GM23338 (cell line): ENCODE results near the gene CFAP157. TPM values are rescaled to one million over a fixed set of nuclear protein-coding genes. Genes with fewer than 3 reads are reported as not detected.
A peak's percentile ranks its signal among the peaks of the same experiment; 100 is the strongest.

Source experiments
- ATAC-seq: fragments of 200-7000 bp; cut with Tn5 transposase; 3 replicates; pipeline ENCODE4 v1.9.1; 2020
- DNase-seq: peaks from one replicate; pipeline ENCODE4 v3.0.0-alpha.2; 2015; ENCODE audit warnings: low spot score
- H2AFZ ChIP-seq: fragments of 200-600 bp; sonication (generic); 2 replicates; pipeline ENCODE4 v1.8.0; 2016; ENCODE audit warnings: antibody characterized with exemption, mild to moderate bottlenecking, moderate library complexity
- H3F3A ChIP-seq: fragments of 200-600 bp; sonication (generic); replicated peaks from 2 replicates; pipeline ENCODE4 v1.8.0; 2017; ENCODE audit warnings: antibody characterized with exemption, mixed run types, low read depth
- H3K27ac ChIP-seq: fragments of 200-600 bp; sonication (generic); 2 replicates; pipeline ENCODE4 v1.6.1; 2016; ENCODE audit warnings: low read depth
- H3K27me3 ChIP-seq: fragments of 200-600 bp; sonication (generic); 2 replicates; pipeline ENCODE4 v1.8.0; 2016; ENCODE audit warnings: mild to moderate bottlenecking, mixed run types, moderate library complexity; ENCODE audit not compliant: insufficient read depth
- H3K36me3 ChIP-seq: fragments of 200-600 bp; sonication (generic); 2 replicates; pipeline ENCODE4 v1.8.0; 2016; ENCODE audit warnings: mild to moderate bottlenecking; ENCODE audit not compliant: insufficient read depth
- H3K4me1 ChIP-seq: fragments of 200-600 bp; sonication (generic); 2 replicates; pipeline ENCODE4 v1.8.0; 2016; ENCODE audit warnings: mild to moderate bottlenecking, moderate library complexity; ENCODE audit not compliant: insufficient read depth
- H3K4me2 ChIP-seq: fragments of 200-600 bp; sonication (generic); 2 replicates; pipeline ENCODE4 v1.7.1; 2017; ENCODE audit warnings: mixed run types
- H3K4me3 ChIP-seq: fragments of 200-600 bp; sonication (generic); 2 replicates; pipeline ENCODE4 v1.6.1; 2016; ENCODE audit warnings: mixed run types
- H3K79me2 ChIP-seq: fragments of 200-600 bp; sonication (generic); replicated peaks from 2 replicates; pipeline ENCODE4 v1.8.0; 2017; ENCODE audit warnings: mild to moderate bottlenecking; ENCODE audit not compliant: insufficient read depth
- H3K9me2 ChIP-seq: fragments of 200-600 bp; sonication (generic); 2 replicates; pipeline ENCODE4 v1.8.0; 2017; ENCODE audit not compliant: insufficient read depth
- H4K20me1 ChIP-seq: fragments of 200-600 bp; sonication (generic); replicated peaks from 2 replicates; pipeline ENCODE4 v1.8.0; 2017; ENCODE audit warnings: mild to moderate bottlenecking; ENCODE audit not compliant: insufficient read depth
- H3K27ac Mint-ChIP-seq: 2 replicates; pipeline ENCODE4 v1.8.0; 2020; ENCODE audit warnings: inconsistent platforms, mild to moderate bottlenecking, moderate library complexity, mixed read lengths
- H3K27me3 Mint-ChIP-seq: 3 replicates; pipeline ENCODE4 v1.8.0; 2022; ENCODE audit warnings: low read depth, mild to moderate bottlenecking, moderate library complexity, mixed read lengths, inconsistent platforms; ENCODE audit not compliant: insufficient read depth, poor library complexity
- H3K36me3 Mint-ChIP-seq: 3 replicates; pipeline ENCODE4 v1.8.0; 2021; ENCODE audit warnings: low read depth, mild to moderate bottlenecking, inconsistent platforms, moderate library complexity, mixed read lengths
- H3K4me1 Mint-ChIP-seq: 3 replicates; pipeline ENCODE4 v1.8.0; 2020; ENCODE audit warnings: mild to moderate bottlenecking, inconsistent platforms, mixed read lengths
- H3K4me3 Mint-ChIP-seq: 3 replicates; pipeline ENCODE4 v1.8.0; 2021; ENCODE audit warnings: moderate library complexity, mild to moderate bottlenecking, inconsistent platforms, mixed read lengths
- H3K9me3 Mint-ChIP-seq: 3 replicates; pipeline ENCODE4 v1.8.0; 2020; ENCODE audit warnings: moderate library complexity, mild to moderate bottlenecking, inconsistent platforms, mixed read lengths
- CREB1 ChIP-seq: fragments of 250-450 bp; sonication (Bioruptor Pico); IDR thresholded peaks from 2 replicates; pipeline ENCODE4 v1.5.0; 2020; ENCODE audit warnings: low read depth, mild to moderate bottlenecking, moderate library complexity
- EZH2 ChIP-seq: fragments of 200-600 bp; sonication (generic); IDR thresholded peaks from one replicate; pipeline ENCODE4 v1.8.0; 2017; ENCODE audit warnings: antibody characterized with exemption, mild to moderate bottlenecking, low read depth; ENCODE audit not compliant: unreplicated experiment
- EZH2phosphoT487 ChIP-seq: fragments of 200-600 bp; sonication (generic); IDR thresholded peaks from one replicate; pipeline ENCODE4 v1.8.1; 2018; ENCODE audit warnings: antibody characterized with exemption; ENCODE audit not compliant: unreplicated experiment
- JUNB ChIP-seq: IDR thresholded peaks from one replicate; pipeline ENCODE4 v1.6.1; 2016; ENCODE audit warnings: antibody characterized with exemption; ENCODE audit not compliant: unreplicated experiment
- NANOG ChIP-seq: IDR thresholded peaks from 2 replicates; pipeline ENCODE4 v1.6.1; 2016; ENCODE audit warnings: antibody characterized with exemption, borderline replicate concordance
- POLR2AphosphoS5 ChIP-seq: IDR thresholded peaks from 2 replicates; pipeline ENCODE4 v1.6.1; 2016; ENCODE audit warnings: antibody characterized with exemption, low read depth
- STAT1 ChIP-seq: IDR thresholded peaks from one replicate; pipeline ENCODE4 v1.6.1; 2016; ENCODE audit warnings: antibody characterized with exemption; ENCODE audit not compliant: unreplicated experiment
- ZNF114 ChIP-seq: fragments of 250-450 bp; sonication (Bioruptor Pico); IDR thresholded peaks from 2 replicates; pipeline ENCODE4 v1.5.0; 2020; ENCODE audit warnings: mild to moderate bottlenecking, moderate library complexity
- ZNF331 ChIP-seq: fragments of 250-450 bp; sonication (Bioruptor Pico); IDR thresholded peaks from 2 replicates; pipeline ENCODE4 v1.5.0; 2020; ENCODE audit warnings: low read depth, mild to moderate bottlenecking, moderate library complexity
- polyA plus RNA-seq: library from polyadenylated mRNA; unstranded; fragments of >200 nt; fragmentation: Nextera tagmentation; extraction: Ambion mirVana; gene quantifications from 2 replicates; pipeline ENCODE4 v1.2.1, GENCODE V29; 2016
- total RNA-seq: library from RNA; depleted of rRNA; stranded (reverse); fragments of >200 nt; shearing (Covaris generic); gene quantifications from 2 replicates; pipeline ENCODE4 v1.2.3, GENCODE V29; 2014
- TF ChIP-seq, protein P1 (sequence below), 2 experiments: fragments of 200-600 bp in 1 of 2; sonication (generic) in 1 of 2; conservative IDR thresholded peaks; 2 replicates each; pipeline versions ENCODE4 v1.5.1 to v1.6.1; 2016 to 2017; ENCODE audit warnings: antibody characterized with exemption in 2 of 2, low read depth in 2 of 2, mild to moderate bottlenecking in 2 of 2, moderate library complexity in 1 of 2
- TF ChIP-seq, protein P2 (sequence below): fragments of 250-450 bp; sonication (Bioruptor Pico); IDR thresholded peaks from 2 replicates; pipeline ENCODE4 v1.5.0; 2020; ENCODE audit warnings: mild to moderate bottlenecking, moderate library complexity
- TF ChIP-seq, protein P3 (sequence below): IDR thresholded peaks from one replicate; pipeline ENCODE4 v1.6.1; 2018; ENCODE audit warnings: antibody characterized with exemption; ENCODE audit not compliant: unreplicated experiment
- TF ChIP-seq, protein P4 (sequence below): IDR thresholded peaks from 2 replicates; pipeline ENCODE4 v1.6.1; 2016; ENCODE audit warnings: antibody characterized with exemption

The CFAP157 gene
- total and polyA plus RNA-seq, 2 experiments from 2014 or later, result 0.17 to 0.55 TPM

DNA sequence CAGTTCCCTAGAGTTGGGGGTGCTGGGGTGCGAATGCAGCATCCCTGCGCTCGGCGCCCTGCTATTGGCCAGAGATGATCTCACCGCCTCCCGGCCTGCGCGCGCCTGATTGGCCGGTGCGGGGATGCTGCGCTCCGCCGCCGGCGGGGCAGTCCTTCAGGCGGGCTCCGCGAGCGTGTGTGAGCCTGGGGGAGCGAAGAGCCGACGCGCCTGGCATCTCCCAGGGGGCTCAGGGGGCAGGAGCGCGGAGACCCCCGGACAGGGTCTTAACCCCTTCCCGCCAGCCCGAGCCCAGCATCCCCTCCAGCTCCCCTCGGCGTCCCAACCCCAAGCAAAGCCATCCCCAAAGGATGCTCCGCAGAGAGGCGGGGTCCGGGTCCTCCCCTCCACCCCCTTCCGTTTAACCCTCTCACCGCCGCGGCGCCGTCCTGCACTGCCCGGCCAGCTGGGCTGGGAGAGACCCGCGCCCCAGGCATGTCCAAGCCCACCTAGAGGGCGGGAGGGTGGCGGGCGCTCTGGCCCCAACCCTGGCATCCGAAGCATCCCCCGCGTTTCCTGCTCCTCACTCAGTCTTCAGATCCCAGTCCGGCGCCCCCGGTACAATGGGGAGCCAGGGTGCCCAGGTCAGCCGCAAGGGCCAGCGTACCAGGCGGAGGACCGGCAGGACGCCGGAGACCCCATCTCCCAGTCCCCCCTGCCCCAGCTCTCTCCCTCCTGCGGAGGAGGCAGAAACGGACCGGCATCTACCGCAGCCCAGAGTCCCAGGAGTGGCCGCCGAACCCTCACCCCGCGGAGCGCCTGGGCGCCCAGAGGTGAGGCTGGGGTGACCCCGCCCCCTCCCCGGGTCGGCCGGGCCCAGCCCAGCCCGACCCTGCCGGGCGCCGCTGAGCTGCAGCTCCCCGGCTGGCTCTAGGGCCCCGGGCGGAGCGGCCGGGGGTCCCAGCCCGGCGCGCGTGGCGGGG, 47.6 kb downstream of the CFAP157 start:
- TF ChIP-seq NANOG (no peak), JUNB (no peak), CREB1 (CRISPR knock-in tag) (no peak), EZH2phosphoT487 (no peak), ZNF114 (CRISPR knock-in tag) (no peak), POLR2AphosphoS5 (no peak), ZNF331 (CRISPR knock-in tag) (no peak), EZH2 (no peak), STAT1 (no peak)
- TF ChIP-seq, protein P1, sequence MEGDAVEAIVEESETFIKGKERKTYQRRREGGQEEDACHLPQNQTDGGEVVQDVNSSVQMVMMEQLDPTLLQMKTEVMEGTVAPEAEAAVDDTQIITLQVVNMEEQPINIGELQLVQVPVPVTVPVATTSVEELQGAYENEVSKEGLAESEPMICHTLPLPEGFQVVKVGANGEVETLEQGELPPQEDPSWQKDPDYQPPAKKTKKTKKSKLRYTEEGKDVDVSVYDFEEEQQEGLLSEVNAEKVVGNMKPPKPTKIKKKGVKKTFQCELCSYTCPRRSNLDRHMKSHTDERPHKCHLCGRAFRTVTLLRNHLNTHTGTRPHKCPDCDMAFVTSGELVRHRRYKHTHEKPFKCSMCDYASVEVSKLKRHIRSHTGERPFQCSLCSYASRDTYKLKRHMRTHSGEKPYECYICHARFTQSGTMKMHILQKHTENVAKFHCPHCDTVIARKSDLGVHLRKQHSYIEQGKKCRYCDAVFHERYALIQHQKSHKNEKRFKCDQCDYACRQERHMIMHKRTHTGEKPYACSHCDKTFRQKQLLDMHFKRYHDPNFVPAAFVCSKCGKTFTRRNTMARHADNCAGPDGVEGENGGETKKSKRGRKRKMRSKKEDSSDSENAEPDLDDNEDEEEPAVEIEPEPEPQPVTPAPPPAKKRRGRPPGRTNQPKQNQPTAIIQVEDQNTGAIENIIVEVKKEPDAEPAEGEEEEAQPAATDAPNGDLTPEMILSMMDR (conservative IDR thresholded peaks at IDR 0.05; ENCODE audit: low read depth in 2 of 2), result no peak
- TF ChIP-seq, protein P2, sequence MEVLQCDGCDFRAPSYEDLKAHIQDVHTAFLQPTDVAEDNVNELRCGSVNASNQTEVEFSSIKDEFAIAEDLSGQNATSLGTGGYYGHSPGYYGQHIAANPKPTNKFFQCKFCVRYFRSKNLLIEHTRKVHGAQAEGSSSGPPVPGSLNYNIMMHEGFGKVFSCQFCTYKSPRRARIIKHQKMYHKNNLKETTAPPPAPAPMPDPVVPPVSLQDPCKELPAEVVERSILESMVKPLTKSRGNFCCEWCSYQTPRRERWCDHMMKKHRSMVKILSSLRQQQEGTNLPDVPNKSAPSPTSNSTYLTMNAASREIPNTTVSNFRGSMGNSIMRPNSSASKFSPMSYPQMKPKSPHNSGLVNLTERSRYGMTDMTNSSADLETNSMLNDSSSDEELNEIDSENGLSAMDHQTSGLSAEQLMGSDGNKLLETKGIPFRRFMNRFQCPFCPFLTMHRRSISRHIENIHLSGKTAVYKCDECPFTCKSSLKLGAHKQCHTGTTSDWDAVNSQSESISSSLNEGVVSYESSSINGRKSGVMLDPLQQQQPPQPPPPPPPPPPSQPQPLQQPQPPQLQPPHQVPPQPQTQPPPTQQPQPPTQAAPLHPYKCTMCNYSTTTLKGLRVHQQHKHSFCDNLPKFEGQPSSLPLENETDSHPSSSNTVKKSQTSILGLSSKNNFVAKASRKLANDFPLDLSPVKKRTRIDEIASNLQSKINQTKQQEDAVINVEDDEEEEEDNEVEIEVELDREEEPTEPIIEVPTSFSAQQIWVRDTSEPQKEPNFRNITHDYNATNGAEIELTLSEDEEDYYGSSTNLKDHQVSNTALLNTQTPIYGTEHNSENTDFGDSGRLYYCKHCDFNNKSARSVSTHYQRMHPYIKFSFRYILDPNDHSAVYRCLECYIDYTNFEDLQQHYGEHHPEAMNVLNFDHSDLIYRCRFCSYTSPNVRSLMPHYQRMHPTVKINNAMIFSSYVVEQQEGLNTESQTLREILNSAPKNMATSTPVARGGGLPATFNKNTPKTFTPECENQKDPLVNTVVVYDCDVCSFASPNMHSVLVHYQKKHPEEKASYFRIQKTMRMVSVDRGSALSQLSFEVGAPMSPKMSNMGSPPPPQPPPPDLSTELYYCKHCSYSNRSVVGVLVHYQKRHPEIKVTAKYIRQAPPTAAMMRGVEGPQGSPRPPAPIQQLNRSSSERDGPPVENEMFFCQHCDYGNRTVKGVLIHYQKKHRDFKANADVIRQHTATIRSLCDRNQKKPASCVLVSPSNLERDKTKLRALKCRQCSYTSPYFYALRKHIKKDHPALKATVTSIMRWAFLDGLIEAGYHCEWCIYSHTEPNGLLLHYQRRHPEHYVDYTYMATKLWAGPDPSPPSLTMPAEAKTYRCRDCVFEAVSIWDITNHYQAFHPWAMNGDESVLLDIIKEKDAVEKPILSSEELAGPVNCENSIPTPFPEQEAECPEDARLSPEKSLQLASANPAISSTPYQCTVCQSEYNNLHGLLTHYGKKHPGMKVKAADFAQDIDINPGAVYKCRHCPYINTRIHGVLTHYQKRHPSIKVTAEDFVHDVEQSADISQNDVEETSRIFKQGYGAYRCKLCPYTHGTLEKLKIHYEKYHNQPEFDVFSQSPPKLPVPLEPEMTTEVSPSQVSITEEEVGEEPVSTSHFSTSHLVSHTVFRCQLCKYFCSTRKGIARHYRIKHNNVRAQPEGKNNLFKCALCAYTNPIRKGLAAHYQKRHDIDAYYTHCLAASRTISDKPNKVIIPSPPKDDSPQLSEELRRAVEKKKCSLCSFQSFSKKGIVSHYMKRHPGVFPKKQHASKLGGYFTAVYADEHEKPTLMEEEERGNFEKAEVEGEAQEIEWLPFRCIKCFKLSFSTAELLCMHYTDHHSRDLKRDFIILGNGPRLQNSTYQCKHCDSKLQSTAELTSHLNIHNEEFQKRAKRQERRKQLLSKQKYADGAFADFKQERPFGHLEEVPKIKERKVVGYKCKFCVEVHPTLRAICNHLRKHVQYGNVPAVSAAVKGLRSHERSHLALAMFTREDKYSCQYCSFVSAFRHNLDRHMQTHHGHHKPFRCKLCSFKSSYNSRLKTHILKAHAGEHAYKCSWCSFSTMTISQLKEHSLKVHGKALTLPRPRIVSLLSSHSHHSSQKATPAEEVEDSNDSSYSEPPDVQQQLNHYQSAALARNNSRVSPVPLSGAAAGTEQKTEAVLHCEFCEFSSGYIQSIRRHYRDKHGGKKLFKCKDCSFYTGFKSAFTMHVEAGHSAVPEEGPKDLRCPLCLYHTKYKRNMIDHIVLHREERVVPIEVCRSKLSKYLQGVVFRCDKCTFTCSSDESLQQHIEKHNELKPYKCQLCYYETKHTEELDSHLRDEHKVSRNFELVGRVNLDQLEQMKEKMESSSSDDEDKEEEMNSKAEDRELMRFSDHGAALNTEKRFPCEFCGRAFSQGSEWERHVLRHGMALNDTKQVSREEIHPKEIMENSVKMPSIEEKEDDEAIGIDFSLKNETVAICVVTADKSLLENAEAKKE, result no peak
- TF ChIP-seq, protein P3, sequence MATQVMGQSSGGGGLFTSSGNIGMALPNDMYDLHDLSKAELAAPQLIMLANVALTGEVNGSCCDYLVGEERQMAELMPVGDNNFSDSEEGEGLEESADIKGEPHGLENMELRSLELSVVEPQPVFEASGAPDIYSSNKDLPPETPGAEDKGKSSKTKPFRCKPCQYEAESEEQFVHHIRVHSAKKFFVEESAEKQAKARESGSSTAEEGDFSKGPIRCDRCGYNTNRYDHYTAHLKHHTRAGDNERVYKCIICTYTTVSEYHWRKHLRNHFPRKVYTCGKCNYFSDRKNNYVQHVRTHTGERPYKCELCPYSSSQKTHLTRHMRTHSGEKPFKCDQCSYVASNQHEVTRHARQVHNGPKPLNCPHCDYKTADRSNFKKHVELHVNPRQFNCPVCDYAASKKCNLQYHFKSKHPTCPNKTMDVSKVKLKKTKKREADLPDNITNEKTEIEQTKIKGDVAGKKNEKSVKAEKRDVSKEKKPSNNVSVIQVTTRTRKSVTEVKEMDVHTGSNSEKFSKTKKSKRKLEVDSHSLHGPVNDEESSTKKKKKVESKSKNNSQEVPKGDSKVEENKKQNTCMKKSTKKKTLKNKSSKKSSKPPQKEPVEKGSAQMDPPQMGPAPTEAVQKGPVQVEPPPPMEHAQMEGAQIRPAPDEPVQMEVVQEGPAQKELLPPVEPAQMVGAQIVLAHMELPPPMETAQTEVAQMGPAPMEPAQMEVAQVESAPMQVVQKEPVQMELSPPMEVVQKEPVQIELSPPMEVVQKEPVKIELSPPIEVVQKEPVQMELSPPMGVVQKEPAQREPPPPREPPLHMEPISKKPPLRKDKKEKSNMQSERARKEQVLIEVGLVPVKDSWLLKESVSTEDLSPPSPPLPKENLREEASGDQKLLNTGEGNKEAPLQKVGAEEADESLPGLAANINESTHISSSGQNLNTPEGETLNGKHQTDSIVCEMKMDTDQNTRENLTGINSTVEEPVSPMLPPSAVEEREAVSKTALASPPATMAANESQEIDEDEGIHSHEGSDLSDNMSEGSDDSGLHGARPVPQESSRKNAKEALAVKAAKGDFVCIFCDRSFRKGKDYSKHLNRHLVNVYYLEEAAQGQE, result no peak
- TF ChIP-seq, protein P4, sequence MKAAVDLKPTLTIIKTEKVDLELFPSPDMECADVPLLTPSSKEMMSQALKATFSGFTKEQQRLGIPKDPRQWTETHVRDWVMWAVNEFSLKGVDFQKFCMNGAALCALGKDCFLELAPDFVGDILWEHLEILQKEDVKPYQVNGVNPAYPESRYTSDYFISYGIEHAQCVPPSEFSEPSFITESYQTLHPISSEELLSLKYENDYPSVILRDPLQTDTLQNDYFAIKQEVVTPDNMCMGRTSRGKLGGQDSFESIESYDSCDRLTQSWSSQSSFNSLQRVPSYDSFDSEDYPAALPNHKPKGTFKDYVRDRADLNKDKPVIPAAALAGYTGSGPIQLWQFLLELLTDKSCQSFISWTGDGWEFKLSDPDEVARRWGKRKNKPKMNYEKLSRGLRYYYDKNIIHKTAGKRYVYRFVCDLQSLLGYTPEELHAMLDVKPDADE, result no peak
- Histone ChIP-seq H3K27ac (no peak overlapping the region), H3K4me1 (peaks cover 5% of the 10 kb centered on the region; the same call in 1 of the 2 replicates), H3K9me2 (no peaks in the 10 kb centered on the region), H3K36me3 (no peaks in the 10 kb centered on the region), H2AFZ (peak overlapping the region; percentile 93; the same call in 1 of the 2 replicates), H3K27me3 (peaks cover 14% of the 10 kb centered on the region), H4K20me1 (peaks cover 21% of the 10 kb centered on the region), H3K4me3 (peak overlapping the region; percentile 96), H3F3A (no peaks in the 10 kb centered on the region), H3K79me2 (no peaks in the 10 kb centered on the region), H3K4me2 (peak overlapping the region; percentile 99)
- H3K9me3 Mint-ChIP-seq, result no peaks in the 10 kb centered on the region
- H3K4me1 Mint-ChIP-seq, result no peaks in the 10 kb centered on the region; the same call in 2 of the 3 replicates
- ATAC-seq (peak; percentile 84), DNase-seq (peak; percentile 89)
- peaks cover 17% of the 10 kb centered on the region for H3K27me3 Mint-ChIP-seq
- H3K4me3 Mint-ChIP-seq, result peak overlapping the region; percentile 72
- H3K27ac Mint-ChIP-seq, result no peak overlapping the region
- H3K36me3 Mint-ChIP-seq, result no peaks in the 10 kb centered on the region; the same call in 2 of the 3 replicates
